IMR-90 (cell line): ENCODE results near the gene DIP2C. TPM values are rescaled to one million over a fixed set of nuclear protein-coding genes. Genes with fewer than 3 reads are reported as not detected.

ENCODE experiments used
- ATAC-seq: fragments of 200-7000 bp; cut with Tn5 transposase; 2 replicates; pipeline ENCODE4 v1.9.1; 2020; ENCODE audit warnings: low read depth, mild to moderate bottlenecking, moderate library complexity
- BruUV-seq: library from RNA; stranded (reverse); fragments of 400-500 nt; replicated peaks from 2 replicates; lab custom pipeline; 2021; lab: Mats Ljungman, UMichigan
- CTCF ChIA-PET: fragments of 300-600 bp; formaldehyde crosslinking; extraction: SDS; loops from one replicate; lab custom pipeline; 2021; ENCODE audit warnings: antibody characterized with exemption; lab: Yijun Ruan, JAX
- POLR2A ChIA-PET: fragments of 300-600 bp; sonication (Branson Sonifier 250); formaldehyde crosslinking; loops from one replicate; lab custom pipeline; 2022; ENCODE audit warnings: antibody characterized with exemption; ENCODE audit not compliant: unreplicated experiment; lab: Charles Lee
- DNase-seq: peaks from one replicate; pipeline ENCODE4 v3.0.0; 2013
- H2AFZ ChIP-seq: replicated peaks from 2 replicates; pipeline ENCODE3; 2013; ENCODE audit warnings: low read length, mild to moderate bottlenecking; ENCODE audit not compliant: poor library complexity
- H2AK5ac ChIP-seq: 2 replicates; pipeline ENCODE4 v1.6.1; 2013; ENCODE audit warnings: low read depth, low read length, inconsistent platforms
- H2AK9ac ChIP-seq: replicated peaks from 2 replicates; pipeline ENCODE3; 2013; ENCODE audit warnings: mild to moderate bottlenecking, low read depth, low read length, moderate library complexity; ENCODE audit not compliant: poor library complexity
- H2BK120ac ChIP-seq: 2 replicates; pipeline ENCODE4 v1.6.1; 2013; ENCODE audit warnings: low read depth, low read length, inconsistent platforms
- H2BK15ac ChIP-seq: 3 replicates; pipeline ENCODE4 v1.6.1; 2013; ENCODE audit warnings: low read depth, low read length, inconsistent platforms
- H2BK20ac ChIP-seq: 2 replicates; pipeline ENCODE4 v1.6.1; 2013; ENCODE audit warnings: low read depth, mild to moderate bottlenecking, inconsistent platforms, low read length, moderate library complexity
- H2BK5ac ChIP-seq: 2 replicates; pipeline ENCODE4 v1.6.1; 2013; ENCODE audit warnings: mild to moderate bottlenecking, low read depth, low read length, inconsistent platforms; ENCODE audit not compliant: poor library complexity, severe bottlenecking
- H3K14ac ChIP-seq: replicated peaks from 2 replicates; pipeline ENCODE4 v1.6.1; 2013; ENCODE audit warnings: low read depth, low read length, inconsistent platforms
- H3K18ac ChIP-seq: 2 replicates; pipeline ENCODE4 v1.6.1; 2013; ENCODE audit warnings: low read depth, low read length, control low read depth
- H3K23ac ChIP-seq: 2 replicates; pipeline ENCODE4 v1.6.1; 2013; ENCODE audit warnings: low read depth, low read length, inconsistent platforms
- H3K27ac ChIP-seq: 2 replicates; pipeline ENCODE4 v1.5.1; 2013; ENCODE audit warnings: mild to moderate bottlenecking, control low read depth, low read length; ENCODE audit not compliant: insufficient read depth
- H3K27me3 ChIP-seq: 2 replicates; pipeline ENCODE4 v1.6.1; 2013; ENCODE audit warnings: low read length; ENCODE audit not compliant: control insufficient read depth, insufficient read depth
- H3K36me3 ChIP-seq: 2 replicates; pipeline ENCODE4 v1.6.1; 2013; ENCODE audit warnings: low read length, mixed read lengths; ENCODE audit not compliant: control insufficient read depth, insufficient read depth
- H3K4ac ChIP-seq: 2 replicates; pipeline ENCODE4 v1.6.1; 2013; ENCODE audit warnings: low read depth, low read length, inconsistent platforms
- H3K4me1 ChIP-seq: 2 replicates; pipeline ENCODE4 v1.6.1; 2013; ENCODE audit warnings: low read length, mixed read lengths; ENCODE audit not compliant: control insufficient read depth, insufficient read depth
- H3K4me2 ChIP-seq: 2 replicates; pipeline ENCODE4 v1.6.1; 2013; ENCODE audit warnings: low read depth, mild to moderate bottlenecking, control low read depth, low read length, moderate library complexity
- H3K4me3 ChIP-seq: 2 replicates; pipeline ENCODE4 v1.5.1; 2013; ENCODE audit warnings: low read depth, mild to moderate bottlenecking, control low read depth, low read length, moderate library complexity; ENCODE audit not compliant: insufficient read depth
- H3K56ac ChIP-seq: 2 replicates; pipeline ENCODE4 v1.6.1; 2013; ENCODE audit warnings: low read length, inconsistent platforms; ENCODE audit not compliant: insufficient read depth; ENCODE audit errors: extremely low read depth
- H3K79me1 ChIP-seq, 2 experiments: 2 replicates each; pipeline ENCODE4 v1.6.1; 2013; ENCODE audit warnings: low read length in 2 of 2, inconsistent platforms in 1 of 2, low read depth in 1 of 2
- H3K9ac ChIP-seq: 2 replicates; pipeline ENCODE4 v1.6.1; 2013; ENCODE audit warnings: low read depth, low read length, control low read depth
- H3K9me1 ChIP-seq: 2 replicates; pipeline ENCODE4 v1.6.1; 2013; ENCODE audit warnings: low read length, inconsistent platforms; ENCODE audit not compliant: insufficient read depth
- H3K9me3 ChIP-seq: 2 replicates; pipeline ENCODE4 v1.6.1; 2013; ENCODE audit warnings: low read length; ENCODE audit not compliant: control insufficient read depth, insufficient read depth
- H4K20me1 ChIP-seq: 2 replicates; pipeline ENCODE4 v1.6.1; 2013; ENCODE audit warnings: low read length, inconsistent platforms; ENCODE audit not compliant: insufficient read depth
- H4K5ac ChIP-seq: 2 replicates; pipeline ENCODE4 v1.6.1; 2013; ENCODE audit warnings: mild to moderate bottlenecking, low read depth, low read length, control low read depth
- H4K8ac ChIP-seq, 2 experiments: 2 replicates each; pipeline ENCODE4 v1.6.1; 2013; ENCODE audit warnings: low read depth in 2 of 2, low read length in 2 of 2, control low read depth in 1 of 2, inconsistent platforms in 1 of 2
- H4K91ac ChIP-seq: 2 replicates; pipeline ENCODE4 v1.6.1; 2013; ENCODE audit warnings: low read depth, low read length, inconsistent platforms; ENCODE audit not compliant: insufficient read depth
- CEBPB ChIP-seq: IDR thresholded peaks from 2 replicates; pipeline ENCODE4 v1.6.1; 2012; ENCODE audit warnings: low read depth, low read length, improper control_type of control experiment
- CHD1 ChIP-seq: IDR thresholded peaks from 2 replicates; pipeline ENCODE4 v1.6.1; 2012; ENCODE audit warnings: low read depth, low read length, improper control_type of control experiment
- FOS ChIP-seq: fragments of 150-350 bp; IDR thresholded peaks from 2 replicates; pipeline ENCODE4 v1.6.1; 2016; ENCODE audit warnings: low read depth, low read length
- MAFK ChIP-seq: IDR thresholded peaks from 2 replicates; pipeline ENCODE4 v1.6.1; 2012; ENCODE audit warnings: low read depth, low read length, improper control_type of control experiment
- MAZ ChIP-seq: IDR thresholded peaks from 2 replicates; pipeline ENCODE4 v1.6.1; 2012; ENCODE audit warnings: low read depth, mild to moderate bottlenecking, low read length, improper control_type of control experiment, moderate library complexity, borderline replicate concordance
- RFX5 ChIP-seq: IDR thresholded peaks from 2 replicates; pipeline ENCODE4 v1.8.0; 2012; ENCODE audit warnings: low read depth, mild to moderate bottlenecking, low read length, moderate library complexity
- SMC3 ChIP-seq: fragments of 150-350 bp; IDR thresholded peaks from 2 replicates; pipeline ENCODE4 v1.6.1; 2016; ENCODE audit warnings: low read depth, mild to moderate bottlenecking, antibody characterized with exemption, low read length, moderate library complexity
- WGBS, 2 experiments: methylation state at CpG; one replicate each; pipeline versions ENCODE4 v1.1.5 to v1.1.7; 2013; ENCODE audit warnings: missing lambda C conversion rate in 2 of 2; ENCODE audit not compliant: insufficient read length in 1 of 2; ENCODE audit errors: extremely low coverage in 2 of 2; 5-methylcytosine and 5-hydroxymethylcytosine counted together
- dilution Hi-C: fragments of 300-500 bp; cut with HindIII; formaldehyde crosslinking; loops from one replicate; pipeline ENCODE4 v1.14.3; 2018; ENCODE audit warnings: low sequenced_read_pairs; ENCODE audit not compliant: unreplicated experiment
- in situ Hi-C: fragments of 300-500 bp; cut with MboI; formaldehyde crosslinking; loops from 3 replicates; pipeline ENCODE4 v1.14.3; 2019; ENCODE audit warnings: low sequenced_read_pairs, inconsistent platforms, mixed read lengths
- intact Hi-C: fragments of 100-400 bp; cut with micrococcal nuclease; formaldehyde crosslinking; loops from 2 replicates; pipeline ENCODE4 v1.10.0; 2022
- polyA plus RNA-seq, 3 experiments: library from polyadenylated mRNA; depleted of rRNA; stranded (reverse); fragments of >200 nt; gene quantifications; 2 replicates each; pipeline ENCODE4 v1.2.3, GENCODE V29; 2012; ENCODE audit warnings: low replicate concordance in 1 of 3
- total RNA-seq: library from RNA; depleted of rRNA; stranded (reverse); fragments of >200 nt; gene quantifications from 2 replicates; pipeline ENCODE4 v1.2.3, GENCODE V29; 2012
- TF ChIP-seq, protein P1 (sequence below): fragments of 150-350 bp; IDR thresholded peaks from 2 replicates; pipeline ENCODE4 v1.6.1; 2017; ENCODE audit warnings: mild to moderate bottlenecking, antibody characterized with exemption, low read length, low read depth
- TF ChIP-seq, protein P2 (sequence below): fragments of 150-350 bp; IDR thresholded peaks from 2 replicates; pipeline ENCODE4 v1.6.1; 2016; ENCODE audit warnings: low read depth, mild to moderate bottlenecking, low read length, moderate library complexity, borderline replicate concordance

Gene DIP2C
- total and polyA plus RNA-seq, 2 of the 4 experiments (the other 2 are of a cell fraction) = 8.6 to 17.3 TPM

DNA sequence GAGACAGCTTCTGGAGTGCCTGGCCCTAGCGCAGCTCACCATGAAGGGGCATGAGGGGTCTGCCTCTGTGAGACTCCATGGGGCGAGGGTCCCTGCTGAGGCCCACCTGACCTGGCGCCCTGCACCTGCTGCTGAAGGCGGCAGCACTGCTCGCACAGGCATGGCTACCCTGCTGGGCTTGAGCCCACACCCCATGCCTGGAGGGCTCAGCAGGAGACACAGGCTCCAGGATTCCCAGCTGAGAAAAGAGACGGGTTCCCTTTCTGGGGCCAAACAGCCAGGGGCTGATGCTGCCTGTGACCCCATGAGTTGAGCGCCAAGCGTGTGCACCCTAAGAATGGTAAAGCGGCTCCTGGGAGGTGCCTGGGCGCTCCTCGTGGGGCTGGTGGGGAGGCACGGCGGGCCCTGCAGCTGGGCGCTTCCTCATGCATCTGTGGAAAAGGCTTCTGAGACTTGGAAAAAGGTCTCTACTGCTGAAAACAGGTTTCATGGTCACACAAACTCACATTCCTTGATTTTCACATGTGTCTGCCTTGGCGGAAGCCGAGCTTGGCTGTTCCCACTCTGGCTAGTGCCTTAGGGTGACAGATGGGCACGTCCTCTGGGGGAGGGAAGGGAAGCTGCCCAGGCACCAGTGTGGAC lies 320.8 kb downstream of the DIP2C start:
- peaks cover 16 to 45% of the 10 kb centered on the region in 2 experiments for H3K79me1 ChIP-seq
- no peak overlapping the region for H2AK5ac ChIP-seq
- no TSS peak for BruUV-seq
- 95% methylated on average over 7 of the region's 17 CpGs; no CpG with 5 or more reads in 1 of the 2 experiments for WGBS, 2 experiments
- H3K27ac ChIP-seq = no peak overlapping the region
- H3K4ac ChIP-seq = peak overlapping the region; percentile 45; the same call in 1 of the 2 replicates
- peaks cover 26% of the 10 kb centered on the region for H3K4me1 ChIP-seq
- H3K9me3 ChIP-seq = no peaks in the 10 kb centered on the region
- H4K20me1 ChIP-seq = peaks cover 7% of the 10 kb centered on the region
- in situ Hi-C loops = no loop called here
- no peak overlapping the region for H2BK5ac ChIP-seq
- H3K27me3 ChIP-seq = no peaks in the 10 kb centered on the region
- H3K9me1 ChIP-seq = peaks cover 28% of the 10 kb centered on the region
- no peak overlapping the region for H2BK15ac ChIP-seq
- intact Hi-C loops = no loop called here
- TF ChIP-seq, protein P1, sequence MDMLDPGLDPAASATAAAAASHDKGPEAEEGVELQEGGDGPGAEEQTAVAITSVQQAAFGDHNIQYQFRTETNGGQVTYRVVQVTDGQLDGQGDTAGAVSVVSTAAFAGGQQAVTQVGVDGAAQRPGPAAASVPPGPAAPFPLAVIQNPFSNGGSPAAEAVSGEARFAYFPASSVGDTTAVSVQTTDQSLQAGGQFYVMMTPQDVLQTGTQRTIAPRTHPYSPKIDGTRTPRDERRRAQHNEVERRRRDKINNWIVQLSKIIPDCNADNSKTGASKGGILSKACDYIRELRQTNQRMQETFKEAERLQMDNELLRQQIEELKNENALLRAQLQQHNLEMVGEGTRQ = no peak
- no peak for TF ChIP-seq MAFK
- no peak for TF ChIP-seq FOS
- no peak for TF ChIP-seq SMC3
- no peak for TF ChIP-seq RFX5
- no peak for TF ChIP-seq CHD1
- TF ChIP-seq CEBPB = no peak
- TF ChIP-seq MAZ = no peak
- TF ChIP-seq, protein P2, sequence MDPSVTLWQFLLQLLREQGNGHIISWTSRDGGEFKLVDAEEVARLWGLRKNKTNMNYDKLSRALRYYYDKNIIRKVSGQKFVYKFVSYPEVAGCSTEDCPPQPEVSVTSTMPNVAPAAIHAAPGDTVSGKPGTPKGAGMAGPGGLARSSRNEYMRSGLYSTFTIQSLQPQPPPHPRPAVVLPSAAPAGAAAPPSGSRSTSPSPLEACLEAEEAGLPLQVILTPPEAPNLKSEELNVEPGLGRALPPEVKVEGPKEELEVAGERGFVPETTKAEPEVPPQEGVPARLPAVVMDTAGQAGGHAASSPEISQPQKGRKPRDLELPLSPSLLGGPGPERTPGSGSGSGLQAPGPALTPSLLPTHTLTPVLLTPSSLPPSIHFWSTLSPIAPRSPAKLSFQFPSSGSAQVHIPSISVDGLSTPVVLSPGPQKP = no peak
- ChIA-PET POLR2A (no interaction called here), CTCF (no interaction called here)
- H2AFZ ChIP-seq = no peak overlapping the region
- no peak overlapping the region for H4K8ac ChIP-seq
- no peak overlapping the region for H3K4me2 ChIP-seq
- no peak overlapping the region for H2BK120ac ChIP-seq
- H4K5ac ChIP-seq = no peak overlapping the region
- no peak overlapping the region for H3K9ac ChIP-seq
- no peak overlapping the region for H4K91ac ChIP-seq
- H3K36me3 ChIP-seq = peaks cover 35% of the 10 kb centered on the region
- H3K14ac ChIP-seq = 0 out of 2 replicates have a peak overlapping the region, but pooled peaks have one; percentile 37
- ATAC-seq (no peak), DNase-seq (no peak)
- dilution Hi-C loops = no loop called here
- H3K56ac ChIP-seq = no peak overlapping the region
- no peak overlapping the region; the same call in 1 of the 2 replicates for H3K23ac ChIP-seq
- no peak overlapping the region for H3K18ac ChIP-seq
- H2AK9ac ChIP-seq = no peak overlapping the region
- H3K4me3 ChIP-seq = no peak overlapping the region
- no peak overlapping the region for H2BK20ac ChIP-seq
